Dedifferentiated amniotic fluid mesenchymal stem cell (primary cell): ENCODE measurements around the gene MRFAP1L1.
"Not testable (repeated sequence)": the region's sequence is repeated elsewhere in the genome, so short reads cannot be mapped to it uniquely, and the experiment has no call there.

Experiments used
- DNase-seq: peaks from one replicate; pipeline ENCODE4 v3.0.0-alpha.2; 2016; ENCODE audit errors: extremely low spot score

Gene MRFAP1L1

DNA sequence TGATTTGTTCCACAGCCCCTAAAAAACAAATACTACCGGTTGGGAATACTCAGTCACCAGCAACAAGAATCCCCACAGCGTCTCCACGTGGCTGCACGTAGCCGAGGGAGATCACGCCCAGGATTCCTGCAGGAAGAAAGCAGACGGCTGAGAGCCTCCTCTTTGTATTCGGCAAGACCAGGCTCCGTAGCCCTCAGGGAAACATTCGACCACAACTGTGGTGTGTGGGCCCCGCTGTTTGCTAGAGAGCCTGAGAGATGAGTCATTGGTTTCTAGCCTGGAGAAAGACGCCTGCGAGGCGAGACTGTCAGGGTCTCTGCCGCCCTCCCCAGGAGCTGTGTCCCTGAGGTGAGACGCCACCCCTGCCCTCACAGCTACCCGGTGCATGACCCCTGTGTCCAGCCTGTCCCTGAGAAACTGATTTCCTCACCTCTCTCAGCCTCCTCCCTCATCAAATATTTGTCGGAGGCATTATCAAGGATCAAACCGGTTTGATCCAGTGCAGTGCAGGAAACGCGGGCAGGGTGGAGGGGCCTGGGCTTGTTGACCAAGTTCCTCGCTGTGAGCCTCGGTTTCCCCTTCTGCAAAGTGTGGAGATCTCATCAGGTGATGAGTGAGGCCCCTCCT lies 20.7 kb downstream of the MRFAP1L1 start:
- DNase-seq: peak; percentile 88

DNA sequence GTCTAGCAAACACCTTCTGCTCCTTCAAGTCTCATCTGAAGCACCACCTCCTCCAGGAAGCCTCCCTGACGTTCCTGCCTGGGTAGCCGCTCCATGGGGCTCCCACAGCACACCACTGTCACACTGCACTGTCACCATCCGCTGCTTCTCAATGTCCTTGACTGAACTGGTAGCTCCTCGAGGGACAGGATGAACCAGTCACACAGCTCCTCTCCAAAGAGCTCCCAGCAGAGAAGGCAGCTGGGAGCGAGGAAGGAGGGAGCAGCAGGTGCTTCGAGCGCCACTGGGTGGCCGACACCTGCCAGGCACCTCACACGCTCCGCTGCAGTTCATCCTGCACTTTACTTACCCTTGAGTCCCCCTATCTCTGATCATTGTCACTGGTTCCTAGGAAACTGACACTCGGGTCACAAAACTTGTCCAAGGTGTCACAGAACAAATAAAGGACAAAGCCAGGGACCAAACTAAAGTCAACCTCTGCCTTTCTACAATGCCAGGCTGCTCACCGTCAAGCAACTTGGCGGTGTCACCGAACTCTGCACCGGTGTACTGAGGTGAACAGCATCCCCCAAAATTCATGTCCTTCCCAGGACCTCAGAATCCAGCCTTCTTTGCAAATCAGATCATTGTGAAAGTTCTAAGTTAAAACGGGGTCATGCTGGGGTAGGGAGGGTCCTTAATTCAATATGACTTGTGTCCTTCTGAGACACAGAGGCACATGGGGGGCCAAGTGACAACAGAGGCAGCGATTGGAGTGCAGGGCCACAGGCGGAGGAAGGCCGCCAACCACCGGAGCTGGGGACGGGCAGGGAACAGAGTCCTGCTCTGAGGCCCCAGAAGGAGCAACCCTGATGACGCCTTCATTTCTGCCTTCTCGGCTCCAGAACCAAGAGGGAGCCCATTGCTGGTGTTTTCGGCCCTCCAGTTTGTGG lies 21.5 kb downstream of the MRFAP1L1 start:
- DNase-seq: no peak

DNA sequence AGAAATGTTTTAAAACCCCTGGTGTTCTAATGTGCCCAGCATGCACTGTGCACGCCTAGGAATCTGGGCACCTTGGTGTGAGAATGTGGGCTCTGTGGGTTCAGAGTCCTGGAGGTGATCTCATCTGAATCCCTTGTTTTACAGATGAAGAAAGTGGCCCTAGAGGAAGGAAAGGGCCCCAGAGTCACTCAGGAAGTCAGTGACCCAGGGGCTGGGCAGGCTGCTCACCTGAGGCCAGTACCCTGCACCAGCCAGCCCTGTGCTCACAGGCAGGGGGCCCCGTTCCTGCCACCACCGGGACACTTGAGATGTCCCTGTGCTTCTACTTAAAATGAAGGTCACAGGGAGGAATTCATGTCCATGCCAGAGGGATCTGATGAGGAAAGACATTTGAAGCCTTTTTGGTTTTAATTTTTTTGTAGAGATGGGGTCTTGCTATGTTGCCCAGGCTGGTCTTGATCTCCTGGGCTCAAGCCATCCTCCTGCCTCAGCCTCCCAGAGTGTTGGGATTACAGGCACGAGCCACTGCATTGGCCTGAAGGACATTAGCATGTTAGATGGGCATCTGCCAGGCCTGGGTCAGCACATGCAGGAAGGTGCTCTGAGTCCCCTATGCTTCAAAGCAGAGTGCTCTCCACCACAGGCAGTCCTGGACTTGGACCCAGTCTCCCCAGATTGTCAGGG lies 23.4 kb downstream of the MRFAP1L1 start:
- DNase-seq: no peak

DNA sequence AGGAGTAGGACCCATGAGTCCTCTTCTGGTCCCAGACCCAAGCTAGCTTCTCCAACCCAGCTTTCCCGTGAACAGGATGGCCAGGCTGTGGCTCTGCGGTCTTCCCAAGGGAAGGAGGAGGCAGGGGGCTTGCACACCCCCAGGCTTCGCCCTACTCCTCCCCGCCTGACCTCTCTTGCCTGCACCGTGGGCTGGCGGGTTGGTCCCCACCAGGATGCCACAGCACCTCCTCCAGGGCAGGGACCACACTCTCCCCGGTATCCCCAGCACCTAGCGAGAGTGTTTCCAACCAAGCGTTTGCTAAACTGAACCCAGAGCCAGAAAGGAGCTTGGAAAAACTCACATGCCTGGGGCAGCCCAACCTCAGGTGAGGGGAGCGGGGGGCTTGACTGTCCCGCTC lies 25.0 kb downstream of the MRFAP1L1 start:
- DNase-seq: no peak

DNA sequence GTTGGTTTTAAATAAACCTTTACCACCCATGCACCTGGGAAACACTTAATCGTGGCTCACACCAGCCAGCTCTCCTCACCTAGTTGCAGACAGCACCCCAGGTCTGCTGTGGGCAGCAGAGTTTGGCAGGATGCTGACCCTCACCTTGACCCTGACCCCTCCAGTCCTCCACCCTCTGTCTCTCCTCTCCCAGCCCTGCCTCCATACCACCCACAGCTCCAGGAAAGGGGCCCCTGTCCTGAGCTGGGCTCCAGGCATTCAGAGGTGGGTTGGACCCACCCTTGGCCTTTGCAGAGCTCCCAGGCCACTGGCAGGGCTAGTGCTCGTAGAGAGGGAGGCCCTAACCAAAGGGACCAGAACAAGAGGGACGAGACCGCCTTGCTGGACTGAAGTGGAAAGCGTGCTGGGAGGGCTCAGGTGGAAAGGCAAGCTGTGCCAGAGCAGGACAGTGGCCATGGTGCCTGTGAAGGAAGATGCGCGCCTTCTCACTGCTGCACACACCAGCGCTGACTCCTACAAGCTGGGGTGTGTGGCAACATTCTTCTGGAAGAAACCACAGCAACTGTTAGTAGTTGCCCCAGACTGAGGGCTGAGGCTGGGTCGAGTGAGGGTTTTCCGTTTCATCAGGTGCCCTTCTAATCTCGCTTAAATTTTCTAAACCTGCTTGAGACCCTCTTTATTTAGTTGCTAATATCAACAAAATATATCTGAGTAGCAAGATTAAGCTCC lies 26.6 kb downstream of the MRFAP1L1 start:
- no peak for DNase-seq

DNA sequence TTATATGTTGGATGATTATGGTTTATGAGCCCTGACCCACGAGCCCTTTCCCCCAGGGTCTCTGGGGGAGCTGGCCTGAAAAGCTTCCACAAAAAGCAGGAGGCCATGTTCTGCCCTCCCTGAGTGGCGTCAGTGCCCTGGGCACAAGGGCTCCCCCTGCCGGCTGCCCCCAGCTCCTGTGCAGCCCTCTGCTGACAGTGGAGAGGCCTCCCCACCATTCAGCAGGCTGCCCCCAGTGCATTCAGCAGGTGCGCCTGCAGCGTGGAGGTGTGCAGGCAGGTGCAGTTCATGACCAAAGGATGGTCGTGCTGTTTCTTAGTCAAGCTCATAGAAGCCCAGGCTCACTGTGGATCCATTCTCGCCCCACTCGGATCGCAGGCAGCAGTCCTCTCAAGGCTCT lies 28.5 kb downstream of the MRFAP1L1 start:
- DNase-seq: no peak

DNA sequence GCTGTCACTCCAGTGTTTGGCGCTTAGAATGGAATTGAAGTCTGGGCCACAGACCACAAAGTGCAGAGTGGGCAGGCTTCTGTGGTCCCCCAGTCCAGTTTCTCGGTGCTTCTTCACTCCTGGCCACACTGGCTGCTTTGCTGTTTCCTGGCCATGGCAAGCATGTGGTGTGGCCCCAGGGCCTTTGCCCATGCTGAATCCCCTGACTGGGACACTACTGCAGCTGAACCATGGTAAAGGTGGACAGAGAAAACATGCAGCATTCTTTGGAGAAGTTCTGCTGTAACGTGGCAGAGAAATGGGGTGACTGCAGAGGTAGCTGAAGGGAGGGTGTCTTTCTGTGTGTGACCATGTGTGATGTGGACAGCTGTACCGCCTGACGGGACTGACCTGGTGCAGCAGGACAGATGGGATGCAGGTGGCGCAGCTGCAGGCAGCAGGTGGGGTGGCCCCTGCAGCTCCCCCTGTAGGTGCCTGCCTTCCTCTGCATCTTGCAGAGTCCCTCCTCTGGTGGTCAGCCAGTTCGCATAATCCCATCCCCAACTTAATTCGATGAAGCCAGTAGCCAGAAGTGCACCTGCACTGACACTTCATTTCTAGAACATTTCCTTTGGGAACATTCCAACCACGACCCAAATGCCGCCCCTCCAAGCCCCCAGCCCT lies 29.2 kb downstream of the MRFAP1L1 start:
- no peak for DNase-seq

DNA sequence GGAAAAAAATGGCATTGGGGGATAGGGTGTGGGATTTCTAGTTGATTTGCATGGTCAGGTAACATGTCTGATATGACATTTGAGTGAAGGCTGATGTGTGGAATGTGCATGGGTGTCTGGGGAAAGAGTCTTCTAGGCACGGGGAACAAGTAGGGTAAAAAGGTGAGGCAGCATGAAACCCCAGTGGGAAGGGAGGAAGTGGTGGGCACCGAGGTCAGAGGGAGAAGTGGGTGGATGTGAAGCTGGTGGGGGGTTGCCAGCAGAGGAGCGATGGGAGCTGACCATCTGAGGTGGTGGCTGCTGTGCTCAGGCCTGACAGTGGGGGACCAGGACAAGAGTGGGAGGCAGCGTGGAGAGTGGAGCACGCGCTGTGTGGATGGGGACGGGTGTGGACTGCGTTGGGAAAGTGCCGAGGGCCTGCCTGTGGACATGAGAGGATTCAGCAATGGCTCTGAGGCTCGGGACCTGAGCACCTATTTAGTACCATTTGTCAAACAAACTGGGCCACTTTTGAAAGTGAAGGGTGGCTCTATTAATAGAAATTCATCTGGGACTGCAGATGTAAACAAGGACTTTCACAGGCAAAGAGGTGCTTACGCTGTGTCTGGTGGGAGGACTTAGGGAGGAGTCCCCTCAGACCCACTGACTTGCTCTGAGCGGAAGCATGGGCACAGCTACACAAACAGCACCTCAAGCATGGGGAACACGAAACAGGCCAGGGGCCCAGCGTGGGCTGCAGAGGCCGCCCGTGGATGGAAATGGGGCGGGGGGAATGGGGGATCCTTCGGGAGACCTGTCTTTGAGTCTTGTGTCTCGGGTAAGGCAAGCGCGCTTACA lies 32.7 kb downstream of the MRFAP1L1 start:
- no peak for DNase-seq

DNA sequence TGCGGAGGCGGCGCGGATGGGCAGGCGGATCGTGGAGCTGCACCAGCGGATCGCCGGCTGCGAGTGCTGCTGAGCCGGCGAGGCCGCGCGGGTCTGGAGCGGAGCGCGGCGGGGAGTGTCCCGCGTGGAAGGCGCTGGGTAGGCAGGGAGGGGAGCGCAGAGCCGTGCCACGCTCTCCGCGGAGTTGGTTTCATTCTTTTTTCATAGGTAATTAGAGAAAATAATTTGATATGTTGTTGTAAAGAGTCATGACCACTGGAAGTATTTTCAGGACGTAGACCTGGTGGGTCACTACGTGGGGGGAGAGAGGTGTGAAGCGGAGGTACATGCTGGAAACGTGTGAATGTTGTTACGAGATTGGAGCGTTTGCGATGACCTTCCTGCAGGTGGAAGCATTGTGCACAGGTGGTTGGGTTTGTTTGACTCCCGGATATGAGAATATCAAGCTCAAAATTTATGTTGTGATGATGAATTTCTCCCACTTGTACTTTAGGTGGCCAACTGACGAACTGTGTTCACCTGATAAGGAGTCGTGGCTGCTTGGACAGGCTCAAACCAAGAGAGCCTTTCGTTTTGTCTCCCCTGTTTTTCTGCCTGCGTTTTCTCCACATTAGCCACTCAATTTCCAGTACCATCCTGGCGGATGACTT lies 35.0 kb downstream of the MRFAP1L1 start:
- DNase-seq: no peak

DNA sequence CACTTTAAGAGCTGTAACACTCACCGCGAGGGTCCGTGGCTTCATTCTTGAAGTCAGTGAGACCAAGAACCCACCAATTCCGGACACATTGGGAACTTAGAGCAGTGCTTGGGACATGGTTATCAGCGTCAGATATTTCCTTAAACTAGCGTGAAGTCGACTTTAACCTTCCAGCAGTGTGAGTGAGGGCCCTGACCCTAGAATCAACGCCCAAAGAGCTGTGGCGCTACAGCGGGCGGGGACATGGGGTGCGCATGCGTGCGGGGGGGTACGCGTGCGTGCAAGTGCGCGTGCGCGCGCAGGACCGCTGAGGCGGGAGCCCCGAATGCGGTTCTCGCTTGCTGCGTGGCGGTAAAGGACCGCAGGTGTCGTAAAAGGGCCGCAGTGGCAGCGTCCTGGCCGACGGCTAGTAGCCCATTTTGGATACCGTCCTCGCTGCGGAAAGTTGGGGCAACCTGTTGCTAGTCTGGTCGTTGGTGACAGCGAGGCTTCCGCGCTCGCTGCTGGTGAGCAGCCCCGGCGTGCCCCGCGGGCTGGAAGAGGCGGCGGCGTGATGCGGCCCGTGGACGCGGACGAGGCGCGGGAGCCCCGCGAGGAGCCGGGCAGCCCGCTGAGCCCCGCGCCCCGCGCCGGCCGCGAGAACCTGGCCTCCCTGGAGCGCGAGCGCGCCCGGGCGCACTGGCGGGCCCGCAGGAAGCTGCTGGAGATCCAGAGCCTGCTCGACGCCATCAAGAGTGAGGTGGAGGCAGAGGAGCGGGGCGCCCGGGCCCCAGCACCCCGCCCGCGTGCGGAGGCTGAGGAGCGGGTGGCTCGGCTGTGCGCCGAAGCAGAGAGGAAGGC lies 35.8 kb downstream of the MRFAP1L1 start:
- peak; percentile 86 for DNase-seq

DNA sequence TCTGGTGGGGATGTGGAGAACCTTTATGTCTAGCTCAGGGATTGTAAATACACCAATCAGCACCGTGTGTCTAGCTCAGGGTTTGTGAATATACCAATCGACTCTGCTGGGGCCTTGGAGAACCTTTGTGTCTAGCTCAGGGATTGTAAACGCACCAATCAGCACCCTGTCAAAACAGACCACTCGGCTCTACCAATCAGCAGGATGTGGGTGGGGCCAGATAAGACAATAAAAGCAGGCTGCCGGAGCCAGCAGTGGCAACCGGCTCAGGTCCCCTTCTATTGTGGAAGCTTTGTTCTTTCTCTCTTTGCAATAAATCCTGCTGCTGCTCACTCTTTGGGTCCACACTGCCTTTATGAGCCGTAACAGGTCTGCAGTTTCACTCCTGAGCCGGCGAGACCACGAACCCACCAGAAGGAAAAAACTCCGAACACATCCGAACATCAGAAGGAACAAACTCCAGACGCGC lies 36.4 kb downstream of the MRFAP1L1 start:
- not testable (repeated sequence) for DNase-seq

DNA sequence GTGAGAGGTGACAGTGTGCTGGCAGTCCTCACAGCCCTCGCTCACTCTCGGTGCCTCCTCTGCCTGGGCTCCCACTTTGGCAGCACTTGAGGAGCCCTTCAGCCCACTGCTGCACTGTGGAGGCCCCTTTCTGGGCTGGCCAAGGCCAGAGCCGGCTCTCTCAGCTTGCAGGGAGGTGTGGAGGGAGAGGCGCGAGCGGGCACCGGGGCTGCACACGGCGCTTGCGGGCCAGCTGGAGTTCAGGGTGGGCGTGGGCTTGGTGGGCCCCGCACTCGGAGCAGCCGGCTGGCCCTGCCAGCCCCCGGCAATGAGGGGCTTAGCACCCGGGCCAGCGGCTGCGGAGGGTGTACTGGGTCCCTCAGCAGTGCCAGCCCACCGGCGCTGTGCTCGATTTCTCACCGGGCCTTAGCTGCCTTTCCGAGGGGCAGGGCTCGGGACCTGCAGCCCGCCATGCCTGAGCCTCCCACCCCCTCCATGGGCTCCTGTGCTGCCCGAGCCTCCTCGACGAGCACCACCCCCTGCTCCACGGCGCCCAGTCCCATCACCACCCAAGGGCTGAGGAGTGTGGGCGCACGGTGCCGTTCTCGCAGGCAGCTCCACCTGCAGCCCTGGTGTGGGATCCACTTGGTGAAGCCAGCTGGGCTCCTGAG lies 37.0 kb downstream of the MRFAP1L1 start:
- not testable (repeated sequence) for DNase-seq

DNA sequence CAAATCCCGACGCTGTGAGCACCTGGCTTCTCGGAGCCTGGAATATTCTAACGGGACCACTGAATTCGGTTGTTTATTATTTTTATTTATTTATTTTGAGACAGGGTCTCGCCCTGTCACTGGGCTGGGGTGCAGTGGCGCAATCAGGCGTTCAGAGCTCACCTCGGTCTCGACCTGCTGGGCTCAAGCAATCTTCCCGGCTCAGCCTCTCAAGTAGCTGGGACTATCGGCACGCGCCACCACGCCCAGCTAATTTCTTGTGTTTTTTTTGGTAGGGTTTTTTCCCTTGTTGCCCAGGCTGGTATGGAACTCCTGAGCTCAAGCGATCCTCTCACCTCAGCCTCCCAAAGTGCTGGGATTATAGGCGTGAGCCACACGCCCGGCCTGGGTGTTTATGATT lies 37.5 kb downstream of the MRFAP1L1 start:
- DNase-seq: no peak

DNA sequence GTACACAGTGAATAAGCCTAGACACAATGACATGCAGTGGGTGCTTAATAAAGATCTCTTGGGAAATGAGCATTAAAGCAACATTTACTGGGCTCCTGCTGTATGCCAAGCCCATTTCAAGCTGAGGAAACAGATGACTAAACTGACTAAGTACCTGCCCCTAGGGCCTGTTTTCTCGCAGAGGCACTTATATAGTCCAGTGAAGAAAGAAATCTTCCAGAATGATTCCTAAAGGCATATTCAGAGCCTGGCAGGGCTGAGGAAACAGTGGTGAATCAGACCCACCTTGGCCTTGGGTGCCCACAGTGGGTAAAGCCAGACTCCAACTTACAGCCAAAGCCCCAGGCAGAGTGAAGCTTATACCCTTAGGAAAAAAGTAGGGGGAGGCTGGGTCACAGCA lies 38.0 kb downstream of the MRFAP1L1 start:
- DNase-seq: peak; percentile 16

DNA sequence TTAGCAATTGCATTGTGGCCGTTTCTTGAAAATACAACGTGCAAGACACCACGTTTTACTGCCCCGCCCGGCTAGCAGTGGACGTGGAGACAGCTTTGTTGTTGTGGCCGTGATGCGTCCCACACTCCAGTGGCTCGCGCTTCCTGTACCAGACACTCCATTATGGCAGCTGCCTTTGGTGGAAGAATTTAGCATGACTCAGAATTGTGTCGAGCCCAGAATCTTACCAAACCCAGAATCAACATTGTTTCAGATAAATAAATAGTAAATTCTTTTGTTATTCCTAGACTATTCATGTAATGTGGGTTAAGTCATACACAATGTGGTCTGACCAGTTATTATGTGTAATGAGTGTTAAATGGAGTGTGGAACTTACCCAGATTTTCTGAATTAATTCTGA lies 41.3 kb downstream of the MRFAP1L1 start:
- no peak for DNase-seq

DNA sequence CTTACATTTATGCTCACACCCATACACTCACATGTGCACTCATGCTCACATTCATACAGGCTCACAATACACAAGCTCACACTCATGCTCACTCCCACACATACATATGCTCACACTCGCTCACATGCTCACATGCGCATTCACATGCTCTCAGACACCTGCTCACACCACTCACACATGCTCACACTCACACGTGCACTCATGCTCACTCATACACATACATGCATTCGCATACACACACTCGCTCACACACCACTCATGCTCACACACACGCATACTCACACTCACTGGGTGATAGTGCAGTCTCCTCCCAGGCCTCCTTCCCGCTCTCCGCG lies 44.4 kb downstream of the MRFAP1L1 start:
- DNase-seq: no peak

DNA sequence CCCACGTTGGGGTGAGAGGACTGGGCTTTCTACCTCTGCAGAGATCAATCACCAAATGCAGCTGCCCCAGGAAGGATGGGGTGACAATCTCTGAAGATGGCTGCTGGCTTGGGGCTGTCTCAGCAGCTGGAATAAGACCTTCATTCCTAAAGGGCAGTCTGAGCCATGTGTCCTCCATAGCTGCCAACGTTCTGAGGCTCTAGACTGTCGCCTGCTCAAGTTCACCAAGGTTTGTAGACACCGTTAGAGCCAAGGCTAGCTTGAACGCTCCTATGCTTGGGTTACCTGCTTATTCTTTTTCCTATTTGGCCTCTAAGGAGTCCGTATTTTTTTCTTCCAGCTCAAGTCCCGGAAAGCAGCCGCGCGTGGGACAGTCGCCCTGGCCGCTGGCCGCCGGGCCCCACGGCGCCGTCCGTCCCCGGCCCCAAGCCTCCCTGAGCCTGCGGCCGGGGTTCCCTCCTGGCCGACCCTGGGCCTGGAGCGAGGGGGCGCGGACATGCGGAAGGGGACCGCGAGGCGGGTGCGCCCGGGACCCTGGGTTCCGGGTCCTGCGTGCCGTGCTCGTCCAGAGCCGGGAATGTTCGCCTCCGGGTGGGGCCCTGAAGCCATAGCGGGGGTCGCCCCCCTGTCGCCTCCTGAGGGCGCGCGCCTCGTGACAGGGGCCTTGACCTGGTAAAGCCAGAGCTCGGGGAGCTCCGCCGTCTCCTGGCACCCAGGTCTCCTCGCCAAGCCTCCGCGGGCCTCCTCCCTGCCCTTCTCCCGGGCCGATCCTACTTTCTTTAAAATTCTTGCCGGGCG lies 45.9 kb downstream of the MRFAP1L1 start:
- no peak for DNase-seq

DNA sequence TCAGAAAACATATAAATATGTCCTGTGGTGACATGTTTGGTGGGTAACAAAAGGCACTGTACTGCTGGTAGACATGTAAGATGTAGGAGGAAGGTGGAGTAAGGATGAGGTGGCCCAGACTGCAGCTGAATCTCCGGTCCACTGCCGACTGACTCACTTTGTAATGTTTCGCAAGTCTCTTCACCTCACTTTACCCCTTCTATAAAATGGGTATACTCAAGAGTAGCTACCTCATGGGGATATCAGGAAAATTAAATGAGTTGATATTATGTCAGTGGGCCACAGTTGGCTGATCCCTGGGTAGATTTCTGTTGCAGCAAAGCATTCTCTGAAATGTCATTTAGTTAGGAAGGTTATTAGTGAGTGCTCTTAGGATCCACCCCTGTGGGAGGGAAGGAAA lies 47.1 kb downstream of the MRFAP1L1 start:
- no peak for DNase-seq
